PC-3 (cell line): ENCODE measurements around the gene AKAP6. TPM values are rescaled to one million over a fixed set of nuclear protein-coding genes. Genes with fewer than 3 reads are reported as not detected.

Experiments
- ATAC-seq: fragments of 200-7000 bp; cut with Tn5 transposase; 2 replicates; pipeline ENCODE4 v1.9.1; 2020; ENCODE audit warnings: mild to moderate bottlenecking, moderate library complexity
- BruUV-seq: library from RNA; stranded (reverse); fragments of 400-500 nt; replicated peaks from 2 replicates; lab custom pipeline; 2021; lab: Mats Ljungman, UMichigan
- CTCF ChIA-PET: fragments of 300-600 bp; sonication (Branson Sonifier 250); formaldehyde crosslinking; loops from one replicate; lab custom pipeline; 2022; ENCODE audit warnings: antibody characterized with exemption; lab: Charles Lee
- POLR2A ChIA-PET: fragments of 300-600 bp; sonication (Branson Sonifier 250); formaldehyde crosslinking; loops from one replicate; lab custom pipeline; 2022; ENCODE audit warnings: antibody characterized with exemption; ENCODE audit not compliant: unreplicated experiment; lab: Charles Lee
- DNase-seq: peaks from one replicate; pipeline ENCODE4 v3.0.0-alpha.2; 2015
- H2AFZ ChIP-seq: fragments of 300-600 bp; sonication (generic); 2 replicates; pipeline ENCODE4 v1.6.0; 2016; ENCODE audit warnings: antibody characterized with exemption, low read length
- H3F3A ChIP-seq: fragments of 300-600 bp; sonication (generic); one replicate; pipeline ENCODE4 v1.6.0; 2017; ENCODE audit warnings: antibody characterized with exemption, low read length, control low read depth, mild to moderate bottlenecking; ENCODE audit not compliant: unreplicated experiment
- H3K27ac ChIP-seq: fragments of 300-600 bp; sonication (generic); 2 replicates; pipeline ENCODE4 v1.5.1; 2016; ENCODE audit warnings: mild to moderate bottlenecking, low read length
- H3K27me3 ChIP-seq: fragments of 300-600 bp; sonication (generic); 2 replicates; pipeline ENCODE4 v1.6.1; 2016; ENCODE audit warnings: low read length, mixed read lengths
- H3K36me3 ChIP-seq: fragments of 300-600 bp; sonication (generic); 2 replicates; pipeline ENCODE4 v1.6.1; 2016; ENCODE audit warnings: low read depth, mixed run types, low read length, mixed read lengths
- H3K4me1 ChIP-seq: fragments of 300-600 bp; sonication (generic); 2 replicates; pipeline ENCODE4 v1.5.1; 2016; ENCODE audit warnings: low read length; ENCODE audit not compliant: insufficient read depth
- H3K4me2 ChIP-seq: fragments of 300-600 bp; sonication (generic); 2 replicates; pipeline ENCODE4 v1.6.0; 2016; ENCODE audit warnings: low read length
- H3K4me3 ChIP-seq: fragments of 300-600 bp; sonication (generic); 2 replicates; pipeline ENCODE4 v1.5.1; 2016; ENCODE audit warnings: mild to moderate bottlenecking, low read length, mixed read lengths
- H3K79me2 ChIP-seq: fragments of 300-600 bp; sonication (generic); 2 replicates; pipeline ENCODE4 v1.6.1; 2017; ENCODE audit warnings: low read length, mixed read lengths
- H3K9ac ChIP-seq: fragments of 300-600 bp; sonication (generic); 2 replicates; pipeline ENCODE4 v1.6.0; 2016; ENCODE audit warnings: mild to moderate bottlenecking, low read length
- H3K9me2 ChIP-seq: fragments of 300-600 bp; sonication (generic); replicated peaks from 2 replicates; pipeline ENCODE4 v1.6.1; 2016; ENCODE audit warnings: mixed run types, low read length, mixed read lengths
- H3K9me3 ChIP-seq: fragments of 300-600 bp; sonication (generic); 2 replicates; pipeline ENCODE4 v1.6.1; 2016; ENCODE audit warnings: low read length, mixed read lengths
- H4K20me1 ChIP-seq: fragments of 300-600 bp; sonication (generic); 2 replicates; pipeline ENCODE4 v1.6.1; 2016; ENCODE audit warnings: low read length, mixed read lengths
- EZH2 ChIP-seq: fragments of 300-600 bp; sonication (generic); IDR thresholded peaks from one replicate; pipeline ENCODE4 v1.6.1; 2017; ENCODE audit warnings: antibody characterized with exemption, mild to moderate bottlenecking, low read length; ENCODE audit not compliant: unreplicated experiment
- EZH2phosphoT487 ChIP-seq: fragments of 300-600 bp; sonication (generic); IDR thresholded peaks from 2 replicates; pipeline ENCODE4 v1.6.1; 2018; ENCODE audit warnings: mild to moderate bottlenecking, antibody characterized with exemption, low read length, borderline replicate concordance
- intact Hi-C: fragments of 100-400 bp; cut with micrococcal nuclease; formaldehyde crosslinking; loops from 2 replicates; pipeline ENCODE4 v1.9.0; 2023
- total RNA-seq: library from RNA; depleted of rRNA; stranded (reverse); fragments of >200 nt; gene quantifications from 2 replicates; pipeline ENCODE4 v1.2.3, GENCODE V29; 2014
- TF ChIP-seq, protein P1 (sequence below): fragments of 300-600 bp; sonication (generic); conservative IDR thresholded peaks from 2 replicates; pipeline ENCODE4 v1.5.1; 2017; ENCODE audit warnings: antibody characterized with exemption, low read depth, mild to moderate bottlenecking, low read length

Gene AKAP6
- total RNA-seq, 1 experiment from 2014 or later, result 1.5 TPM

- Histone ChIP-seq H3F3A (no peaks in the 10 kb centered on the region), H3K4me1 (peaks cover 4% of the 10 kb centered on the region), H3K9me3 (no peaks in the 10 kb centered on the region), H3K4me2 (no peak overlapping the region), H4K20me1 (no peaks in the 10 kb centered on the region), H3K27ac (no peak overlapping the region), H3K9me2 (no peaks in the 10 kb centered on the region), H3K4me3 (no peak overlapping the region), H2AFZ (no peak overlapping the region), H3K27me3 (no peaks in the 10 kb centered on the region), H3K36me3 (no peaks in the 10 kb centered on the region), H3K9ac (no peak overlapping the region), H3K79me2 (no peaks in the 10 kb centered on the region)
- ChIA-PET POLR2A (no interaction called here), CTCF (no interaction called here)
- no peak for ATAC-seq
- TF ChIP-seq, protein P1, sequence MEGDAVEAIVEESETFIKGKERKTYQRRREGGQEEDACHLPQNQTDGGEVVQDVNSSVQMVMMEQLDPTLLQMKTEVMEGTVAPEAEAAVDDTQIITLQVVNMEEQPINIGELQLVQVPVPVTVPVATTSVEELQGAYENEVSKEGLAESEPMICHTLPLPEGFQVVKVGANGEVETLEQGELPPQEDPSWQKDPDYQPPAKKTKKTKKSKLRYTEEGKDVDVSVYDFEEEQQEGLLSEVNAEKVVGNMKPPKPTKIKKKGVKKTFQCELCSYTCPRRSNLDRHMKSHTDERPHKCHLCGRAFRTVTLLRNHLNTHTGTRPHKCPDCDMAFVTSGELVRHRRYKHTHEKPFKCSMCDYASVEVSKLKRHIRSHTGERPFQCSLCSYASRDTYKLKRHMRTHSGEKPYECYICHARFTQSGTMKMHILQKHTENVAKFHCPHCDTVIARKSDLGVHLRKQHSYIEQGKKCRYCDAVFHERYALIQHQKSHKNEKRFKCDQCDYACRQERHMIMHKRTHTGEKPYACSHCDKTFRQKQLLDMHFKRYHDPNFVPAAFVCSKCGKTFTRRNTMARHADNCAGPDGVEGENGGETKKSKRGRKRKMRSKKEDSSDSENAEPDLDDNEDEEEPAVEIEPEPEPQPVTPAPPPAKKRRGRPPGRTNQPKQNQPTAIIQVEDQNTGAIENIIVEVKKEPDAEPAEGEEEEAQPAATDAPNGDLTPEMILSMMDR, result no peak
- TF ChIP-seq EZH2, result no peak
- TF ChIP-seq EZH2phosphoT487, result no peak
- intact Hi-C loops, result no loop called here
- no peak for DNase-seq
- no TSS peak for BruUV-seq
Measured at GRCh38 chr14:32327255-32327961, 1.7 kb upstream of the AKAP6 start.

GRCh38 chr14:32329690-32330285 is 690 bp downstream of the AKAP6 start:
- H2AFZ ChIP-seq, result no peak overlapping the region
- H3K9ac ChIP-seq, result no peak overlapping the region
- H3K79me2 ChIP-seq, result no peaks in the 10 kb centered on the region
- ChIA-PET POLR2A (interaction anchor here (0.6 kb wide), 1 partner anchor 9 kb away, joined by 7 read pairs; no protein-coding TSS in a partner anchor), CTCF (interaction anchor here (0.9 kb wide), 1 partner anchor 73 kb away, joined by 3 read pairs; no protein-coding TSS in a partner anchor)
- intact Hi-C loops, result no loop called here
- BruUV-seq, result no TSS peak
- H3K4me2 ChIP-seq, result no peak overlapping the region
- TF ChIP-seq, protein P1, result no peak
- no peak for TF ChIP-seq EZH2
- no peak for TF ChIP-seq EZH2phosphoT487
- H3K27me3 ChIP-seq, result no peaks in the 10 kb centered on the region
- H3K9me2 ChIP-seq, result no peaks in the 10 kb centered on the region
- DNase-seq (no peak), ATAC-seq (no peak)
- no peaks in the 10 kb centered on the region for H4K20me1 ChIP-seq
- no peak overlapping the region for H3K4me3 ChIP-seq
- no peak overlapping the region for H3K27ac ChIP-seq
- H3F3A ChIP-seq, result no peaks in the 10 kb centered on the region
- H3K36me3 ChIP-seq, result no peaks in the 10 kb centered on the region
- H3K9me3 ChIP-seq, result no peaks in the 10 kb centered on the region
- peaks cover 14% of the 10 kb centered on the region for H3K4me1 ChIP-seq
